Measurements from ENCODE around the gene ARL10. TPM values are rescaled to one million over a fixed set of nuclear protein-coding genes. Genes with fewer than 3 reads are reported as not detected.

The ARL10 gene
- total RNA-seq, 4 donors from 2014 or later = 0.53 to 6.2 (median 2.5) TPM

GRCh38 chr5:176400382-176401156 is 35.3 kb downstream of the ARL10 start:
- Histone ChIP-seq H3K27ac (peak overlapping the region in 3 of 4 donors; percentile 64 to 97 (median 93)), H3K36me3 (peaks cover 0 to 29% (median 0%) of the 10 kb centered on the region in 3 donors), H3K4me1 (peaks cover 0 to 43% (median 6%) of the 10 kb centered on the region in 4 donors), H3K27me3 (no peaks in the 10 kb centered on the region), H3K4me3 (no peak overlapping the region), H3K9me3 (no peaks in the 10 kb centered on the region)
- peak in 2 of 3 donors; percentile 86 to 88 for DNase-seq
- TF ChIP-seq POLR2A (IDR thresholded peaks at IDR 0.05) (peak in 1 of 2 donors; percentile 35), CTCF (IDR thresholded peaks at IDR 0.05) (no peak)

- peaks cover 0 to 53% (median 6%) of the 10 kb centered on the region in 4 donors for H3K4me1 ChIP-seq
- peak overlapping the region in 3 of 4 donors; percentile 64 to 97 (median 93) for H3K27ac ChIP-seq
- peak in 1 of 3 donors; percentile 43 for DNase-seq
- H3K27me3 ChIP-seq = no peaks in the 10 kb centered on the region
- no peak overlapping the region for H3K4me3 ChIP-seq
- H3K9me3 ChIP-seq = no peaks in the 10 kb centered on the region
- no peak for TF ChIP-seq CTCF (IDR thresholded peaks at IDR 0.05)
- no peak for TF ChIP-seq POLR2A (IDR thresholded peaks at IDR 0.05)
- H3K36me3 ChIP-seq = peaks cover 0 to 27% (median 0%) of the 10 kb centered on the region in 3 donors
Observed at GRCh38 chr5:176401281-176402205, 36.3 kb downstream of the ARL10 start.

GRCh38 chr5:176405656-176406435 is 40.6 kb downstream of the ARL10 start:
- no peaks in the 10 kb centered on the region for H3K9me3 ChIP-seq
- DNase-seq = peak in 1 of 3 donors; percentile 65
- H3K4me1 ChIP-seq = peaks cover 0 to 51% (median 6%) of the 10 kb centered on the region in 4 donors
- H3K4me3 ChIP-seq = no peak overlapping the region
- peaks cover 0 to 44% (median 0%) of the 10 kb centered on the region in 3 donors for H3K36me3 ChIP-seq
- H3K27me3 ChIP-seq = no peaks in the 10 kb centered on the region
- peak overlapping the region in 3 of 4 donors; percentile 77 to 93 (median 85) for H3K27ac ChIP-seq
- TF ChIP-seq POLR2A (IDR thresholded peaks at IDR 0.05) (no peak), CTCF (IDR thresholded peaks at IDR 0.05) (peak in 3 of 6 experiments; percentile 45 to 51 (median 51))

GRCh38 chr5:176406436-176407052 is 41.3 kb downstream of the ARL10 start:
- TF ChIP-seq CTCF (IDR thresholded peaks at IDR 0.05) (peak in 1 of 6 experiments; percentile 10), POLR2A (IDR thresholded peaks at IDR 0.05) (no peak)
- Histone ChIP-seq H3K36me3 (peaks cover 0 to 44% (median 0%) of the 10 kb centered on the region in 3 donors), H3K27me3 (no peaks in the 10 kb centered on the region), H3K27ac (peak overlapping the region in 3 of 4 donors; percentile 1 to 93 (median 77)), H3K4me1 (peaks cover 0 to 50% (median 5%) of the 10 kb centered on the region in 4 donors), H3K4me3 (no peak overlapping the region), H3K9me3 (no peaks in the 10 kb centered on the region)
- peak in 1 of 3 donors; percentile 53 for DNase-seq
